ENCODE data around the gene COL18A1. TPM values are rescaled to one million over a fixed set of nuclear protein-coding genes. Genes with fewer than 3 reads are reported as not detected.

COL18A1 gene
- total RNA-seq, 2 donors from 2014 or later = 56.2 to 229 TPM

DNA sequence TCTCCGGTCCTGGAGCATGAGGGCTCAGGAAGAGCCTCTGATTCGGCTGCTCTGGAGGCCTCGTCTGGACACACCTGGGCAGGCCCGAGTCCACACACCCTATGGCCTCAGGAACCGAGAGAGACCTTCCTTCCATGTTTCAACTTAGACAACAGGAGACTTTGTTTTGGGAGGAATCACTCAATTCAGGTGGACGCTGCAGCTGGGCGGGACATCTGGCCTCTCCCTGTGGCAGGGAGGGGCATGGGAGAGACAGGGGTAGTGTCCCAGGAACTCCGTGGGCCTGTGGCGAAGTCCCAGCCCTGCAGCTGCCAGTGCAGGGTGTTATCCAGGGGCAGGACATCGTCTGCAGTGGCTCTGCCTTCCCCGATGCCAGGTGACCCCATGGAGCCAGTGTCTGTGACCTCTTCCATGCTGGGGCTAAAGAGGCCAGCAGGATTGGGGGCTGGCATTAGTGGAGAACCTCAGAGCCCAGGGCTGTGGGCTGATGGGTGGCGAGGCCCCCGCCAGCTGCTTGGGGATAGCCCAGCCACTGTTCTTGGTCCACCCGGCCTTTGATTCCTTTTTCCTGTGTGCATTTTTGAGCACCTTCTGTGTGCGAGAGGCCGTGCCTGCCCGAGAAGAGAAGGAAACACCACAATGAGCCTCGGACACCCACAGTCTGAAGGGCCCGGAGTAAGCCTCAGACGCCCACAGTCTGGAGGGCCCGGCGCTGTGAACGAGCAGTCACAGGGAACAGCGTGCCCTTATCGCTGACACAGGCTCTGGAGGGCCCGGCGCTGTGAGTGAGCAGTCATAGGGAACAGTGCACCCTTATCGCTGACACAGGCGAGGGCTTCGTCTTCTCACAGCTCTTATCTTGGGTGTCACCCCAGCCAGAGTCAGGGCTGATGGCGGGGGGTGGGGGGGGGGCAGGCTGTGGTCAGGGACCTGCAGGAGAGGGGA lies 6.2 kb downstream of the COL18A1 start:
- intact Hi-C loops (cut with DNase I) = no loop called here
- Histone ChIP-seq H3K4me1 (replicated peaks) (peaks cover 12% of the 10 kb centered on the region), H3K9me3 (no peaks in the 10 kb centered on the region), H3K27me3 (replicated peaks; ENCODE audit: insufficient read depth) (no peaks in the 10 kb centered on the region), H3K4me3 (no peak overlapping the region), H3K27ac (peak overlapping the region; percentile 64 to 66), H3K36me3 (no peaks in the 10 kb centered on the region)
- no peak for DNase-seq (ENCODE audit: low spot score)
- TF ChIP-seq POLR2A (IDR thresholded peaks at IDR 0.05) = no peak
- no peak for TF ChIP-seq CTCF (IDR thresholded peaks at IDR 0.05)
- no peak for TF ChIP-seq POLR2AphosphoS5 (IDR thresholded peaks at IDR 0.05)
- WGBS = 78% methylated on average over 19 of the region's 31 CpGs

GRCh38 chr21:45411810-45412206 lies 6.8 kb downstream of the COL18A1 start:
- Histone ChIP-seq H3K4me1 (replicated peaks) (peaks cover 10% of the 10 kb centered on the region), H3K9me3 (no peaks in the 10 kb centered on the region), H3K27me3 (replicated peaks; ENCODE audit: insufficient read depth) (no peaks in the 10 kb centered on the region), H3K4me3 (no peak overlapping the region), H3K27ac (no peak overlapping the region), H3K36me3 (no peaks in the 10 kb centered on the region)
- no peak for DNase-seq (ENCODE audit: low spot score)
- TF ChIP-seq POLR2AphosphoS5 (IDR thresholded peaks at IDR 0.05) (no peak), CTCF (IDR thresholded peaks at IDR 0.05) (no peak), POLR2A (IDR thresholded peaks at IDR 0.05) (no peak)
- intact Hi-C loops (cut with DNase I) = no loop called here
- 77% methylated on average over 18 of the region's 18 CpGs for WGBS

- Histone ChIP-seq H3K36me3 (no peaks in the 10 kb centered on the region), H3K9me3 (no peaks in the 10 kb centered on the region), H3K4me1 (replicated peaks) (peaks cover 10% of the 10 kb centered on the region), H3K4me3 (no peak overlapping the region), H3K27ac (no peak overlapping the region), H3K27me3 (replicated peaks; ENCODE audit: insufficient read depth) (no peaks in the 10 kb centered on the region)
- TF ChIP-seq CTCF (IDR thresholded peaks at IDR 0.05) = no peak
- TF ChIP-seq POLR2A (IDR thresholded peaks at IDR 0.05) = no peak
- TF ChIP-seq POLR2AphosphoS5 (IDR thresholded peaks at IDR 0.05) = no peak
- 99% methylated on average over 7 of the region's 7 CpGs for WGBS
- DNase-seq (ENCODE audit: low spot score) = no peak
- intact Hi-C loops (cut with DNase I) = no loop called here
These were observed 7.5 kb downstream of the COL18A1 start for GRCh38 chr21:45412491-45412890.

DNA sequence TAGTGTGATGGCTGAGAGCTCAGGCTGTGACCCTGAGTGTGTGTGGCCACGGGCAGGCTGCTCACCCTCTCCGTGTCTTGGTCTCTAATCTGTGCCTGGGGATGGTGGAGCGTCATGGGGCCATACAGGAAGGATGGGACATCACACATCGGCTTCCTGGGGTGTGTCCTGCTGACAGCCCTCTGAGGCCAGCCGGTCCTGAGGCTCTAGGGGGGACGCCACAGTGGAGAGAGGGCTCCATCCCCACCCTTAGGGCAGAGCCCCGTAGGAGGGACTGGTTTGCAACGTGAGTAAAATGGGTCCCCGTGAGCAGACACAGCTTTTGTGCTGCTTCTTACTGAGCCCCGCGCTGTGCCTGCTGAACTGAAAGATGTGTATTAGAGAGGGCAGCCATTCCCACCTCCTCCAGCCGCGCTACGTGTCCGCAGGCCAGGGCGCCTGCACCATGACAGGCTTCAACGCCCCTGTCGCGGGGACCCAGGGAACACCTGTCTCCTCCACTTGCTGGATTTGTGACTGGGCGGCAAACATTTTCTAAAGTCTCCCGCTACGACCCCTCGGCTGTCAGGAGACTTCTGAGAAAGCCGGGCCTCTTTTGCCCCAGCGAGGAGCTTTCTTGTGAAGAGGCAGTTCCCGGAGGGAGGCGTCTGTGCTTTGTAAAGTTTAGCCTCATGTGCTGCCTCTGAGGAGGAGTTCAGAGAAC lies 8.1 kb downstream of the COL18A1 start:
- Histone ChIP-seq H3K4me3 (no peak overlapping the region), H3K36me3 (no peaks in the 10 kb centered on the region), H3K4me1 (replicated peaks) (peaks cover 9% of the 10 kb centered on the region), H3K27me3 (replicated peaks; ENCODE audit: insufficient read depth) (no peaks in the 10 kb centered on the region), H3K27ac (peak overlapping the region in 1 of 2 donors; percentile 38), H3K9me3 (no peaks in the 10 kb centered on the region)
- 86% methylated on average over 26 of the region's 27 CpGs for WGBS
- DNase-seq (ENCODE audit: low spot score) = no peak
- intact Hi-C loops (cut with DNase I) = no loop called here
- TF ChIP-seq CTCF (IDR thresholded peaks at IDR 0.05) (no peak), POLR2A (IDR thresholded peaks at IDR 0.05) (no peak), POLR2AphosphoS5 (IDR thresholded peaks at IDR 0.05) (no peak)
